ENCODE data around the gene EYA4. TPM values are rescaled to one million over a fixed set of nuclear protein-coding genes. Genes with fewer than 3 reads are reported as not detected.
A peak's percentile ranks its signal among the peaks of the same experiment; 100 is the strongest.

Gene EYA4
- total RNA-seq, 1 experiment from 2014 or later = not detected

GRCh38 chr6:133502441-133503335 is 261.5 kb downstream of the EYA4 start:
- no peak for TF ChIP-seq CTCF (IDR thresholded peaks at IDR 0.05; ENCODE audit: insufficient read depth in 1 of 2, low read depth in 1 of 2, low read length in 1 of 2, severe bottlenecking in 1 of 2, unreplicated experiment in 1 of 2)
- 0 out of 2 replicates have a peak, but pooled peaks cover 6% of the 10 kb centered on the region for H3K4me1 ChIP-seq
- Mint-ChIP-seq H3K4me1 (ENCODE audit: low read depth, unreplicated experiment) (no peaks in the 10 kb centered on the region), H3K27me3 (ENCODE audit: insufficient read depth, unreplicated experiment) (peaks cover 11% of the 10 kb centered on the region), H3K36me3 (ENCODE audit: insufficient read depth, unreplicated experiment) (no peaks in the 10 kb centered on the region), H3K4me3 (ENCODE audit: unreplicated experiment) (no peak overlapping the region), H3K27ac (ENCODE audit: unreplicated experiment) (no peak overlapping the region), H3K9me3 (ENCODE audit: unreplicated experiment) (peaks cover 14% of the 10 kb centered on the region)
- peak in 1 of 2 experiments; percentile 12 for DNase-seq
- BruUV-seq (replicated peaks) = no TSS peak
- H3K9me3 ChIP-seq = no peaks in the 10 kb centered on the region
- ChIA-PET POLR2A (no interaction called here), CTCF (no interaction called here)
- H3K4me3 ChIP-seq (ENCODE audit: low read depth, low read length) = no peak overlapping the region
- H3K27me3 ChIP-seq (replicated peaks; ENCODE audit: control insufficient read depth, insufficient read depth, low read length) = no peaks in the 10 kb centered on the region
- no peaks in the 10 kb centered on the region for H3K36me3 ChIP-seq (ENCODE audit: control insufficient read depth, insufficient read depth, low read length)
- intact Hi-C loops (cut with micrococcal nuclease; ENCODE audit: unreplicated experiment) = no loop called here

- TF ChIP-seq CTCF (IDR thresholded peaks at IDR 0.05; ENCODE audit: insufficient read depth in 1 of 2, low read depth in 1 of 2, low read length in 1 of 2, severe bottlenecking in 1 of 2, unreplicated experiment in 1 of 2) = no peak
- intact Hi-C loops (cut with micrococcal nuclease; ENCODE audit: unreplicated experiment) = no loop called here
- BruUV-seq (replicated peaks) = no TSS peak
- no peak overlapping the region for H3K4me3 ChIP-seq (ENCODE audit: low read depth, low read length)
- peaks cover 11% of the 10 kb centered on the region for H3K27me3 Mint-ChIP-seq (ENCODE audit: insufficient read depth, unreplicated experiment)
- no peaks in the 10 kb centered on the region for H3K4me1 Mint-ChIP-seq (ENCODE audit: low read depth, unreplicated experiment)
- H3K27ac Mint-ChIP-seq (ENCODE audit: unreplicated experiment) = no peak overlapping the region
- no peak overlapping the region for H3K4me3 Mint-ChIP-seq (ENCODE audit: unreplicated experiment)
- H3K27me3 ChIP-seq (replicated peaks; ENCODE audit: control insufficient read depth, insufficient read depth, low read length) = no peaks in the 10 kb centered on the region
- H3K36me3 ChIP-seq (ENCODE audit: control insufficient read depth, insufficient read depth, low read length) = no peaks in the 10 kb centered on the region
- no peaks in the 10 kb centered on the region for H3K36me3 Mint-ChIP-seq (ENCODE audit: insufficient read depth, unreplicated experiment)
- H3K9me3 Mint-ChIP-seq (ENCODE audit: unreplicated experiment) = peaks cover 14% of the 10 kb centered on the region
- H3K4me1 ChIP-seq = 0 out of 2 replicates have a peak, but pooled peaks cover 6% of the 10 kb centered on the region
- no peak for DNase-seq
- H3K9me3 ChIP-seq = no peaks in the 10 kb centered on the region
- ChIA-PET POLR2A (no interaction called here), CTCF (no interaction called here)
Measured at GRCh38 chr6:133503336-133503729, 262.2 kb downstream of the EYA4 start.

- POLR2A ChIA-PET = no interaction called here
Measured at GRCh38 chr6:133504158-133504557, 263.0 kb downstream of the EYA4 start.

More at GRCh38 chr6:133504158-133504557, 263.0 kb downstream of the EYA4 start:
- no peaks in the 10 kb centered on the region for H3K9me3 ChIP-seq
- Mint-ChIP-seq H3K27me3 (ENCODE audit: insufficient read depth, unreplicated experiment) (peaks cover 11% of the 10 kb centered on the region), H3K36me3 (ENCODE audit: insufficient read depth, unreplicated experiment) (no peaks in the 10 kb centered on the region), H3K27ac (ENCODE audit: unreplicated experiment) (no peak overlapping the region), H3K9me3 (ENCODE audit: unreplicated experiment) (peaks cover 14% of the 10 kb centered on the region), H3K4me1 (ENCODE audit: low read depth, unreplicated experiment) (no peaks in the 10 kb centered on the region), H3K4me3 (ENCODE audit: unreplicated experiment) (no peak overlapping the region)
- H3K4me3 ChIP-seq (ENCODE audit: low read depth, low read length) = no peak overlapping the region
- 0 out of 2 replicates have a peak, but pooled peaks cover 6% of the 10 kb centered on the region for H3K4me1 ChIP-seq
- DNase-seq = no peak
- H3K27me3 ChIP-seq (replicated peaks; ENCODE audit: control insufficient read depth, insufficient read depth, low read length) = no peaks in the 10 kb centered on the region
- intact Hi-C loops (cut with micrococcal nuclease; ENCODE audit: unreplicated experiment) = no loop called here
- TF ChIP-seq CTCF (IDR thresholded peaks at IDR 0.05; ENCODE audit: insufficient read depth in 1 of 2, low read depth in 1 of 2, low read length in 1 of 2, severe bottlenecking in 1 of 2, unreplicated experiment in 1 of 2) = no peak
- no peaks in the 10 kb centered on the region for H3K36me3 ChIP-seq (ENCODE audit: control insufficient read depth, insufficient read depth, low read length)
- BruUV-seq (replicated peaks) = no TSS peak
- CTCF ChIA-PET = no interaction called here
